K562 (cell line): ENCODE data around the gene TTC9C. TPM values are rescaled to one million over a fixed set of nuclear protein-coding genes. Genes with fewer than 3 reads are reported as not detected.
A peak's percentile ranks its signal among the peaks of the same experiment; 100 is the strongest.

Experiments
- BACH1 ChIP-seq: fragments of 200-800 bp; sonication (Bioruptor generic); IDR thresholded peaks from 2 replicates; pipeline ENCODE4 v1.6.1; 2016; ENCODE audit warnings: missing genetic modification characterization, missing compliant biosample characterization
- CCNT2 ChIP-seq: IDR thresholded peaks from 2 replicates; pipeline ENCODE4 v1.6.1; 2011; ENCODE audit warnings: borderline replicate concordance, low read depth, mild to moderate bottlenecking, moderate library complexity, mixed read lengths, low read length; ENCODE audit not compliant: insufficient read length; ENCODE audit errors: extremely low read depth
- EP300 ChIP-seq: IDR thresholded peaks from 2 replicates; pipeline ENCODE4 v1.6.1; 2012; ENCODE audit warnings: low read length, improper control_type of control experiment
- ETS2 ChIP-seq: IDR thresholded peaks from 2 replicates; pipeline ENCODE4 v1.6.1; 2016; ENCODE audit warnings: borderline replicate concordance, missing genetic modification characterization, mild to moderate bottlenecking, moderate library complexity, missing compliant biosample characterization; ENCODE audit not compliant: poor library complexity, severe bottlenecking
- HDAC1 ChIP-seq, 2 experiments: fragments of 450-650 bp; IDR thresholded peaks; 2 replicates each; pipeline ENCODE4 v1.6.1; 2016 to 2017; ENCODE audit warnings: inconsistent platforms in 1 of 2, mild to moderate bottlenecking in 1 of 2, moderate library complexity in 1 of 2
- KAT7 ChIP-seq: sonication (generic); formaldehyde crosslinking; IDR thresholded peaks from 2 replicates; pipeline ENCODE4 v1.8.0; 2022; ENCODE audit warnings: missing genetic modification reagents, mild to moderate bottlenecking, borderline replicate concordance
- RBM39 ChIP-seq: fragments of 200-400 bp; formaldehyde crosslinking; optimal IDR thresholded peaks from 2 replicates; pipeline ENCODE3; 2018; ENCODE audit warnings: low read depth, low read length
- SMARCA5 ChIP-seq: fragments of 450-650 bp; IDR thresholded peaks from 2 replicates; pipeline ENCODE4 v1.6.1; 2016
- TEAD4 ChIP-seq, 2 experiments: sonication (generic) in 1 of 2; formaldehyde crosslinking in 1 of 2; IDR thresholded peaks; 2 replicates each; pipeline versions ENCODE4 v1.6.1 to v1.8.0; 2012 to 2022; ENCODE audit warnings: borderline replicate concordance in 1 of 2, inconsistent platforms in 1 of 2, low read length in 1 of 2, mild to moderate bottlenecking in 1 of 2, missing genetic modification reagents in 1 of 2
- U2AF1 ChIP-seq: fragments of 200-400 bp; formaldehyde crosslinking; optimal IDR thresholded peaks from 2 replicates; pipeline ENCODE3; 2017; ENCODE audit warnings: mild to moderate bottlenecking, low read depth, low read length, moderate library complexity
- YY1 ChIP-seq, 3 experiments: IDR thresholded peaks; 2 replicates each; pipeline ENCODE4 v1.6.1; 2011; ENCODE audit warnings: low read length in 2 of 3, mild to moderate bottlenecking in 2 of 3, moderate library complexity in 2 of 3, borderline replicate concordance in 1 of 3, control low read depth in 1 of 3, low read depth in 1 of 3; ENCODE audit not compliant: insufficient read depth in 3 of 3, insufficient replicate concordance in 2 of 3, control insufficient read depth in 1 of 3, insufficient read length in 1 of 3; ENCODE audit errors: extremely low read depth in 1 of 3
- ZNF253 ChIP-seq: fragments of 250-450 bp; sonication (Bioruptor Pico); conservative IDR thresholded peaks from 2 replicates; pipeline ENCODE4 v1.6.1; 2021; ENCODE audit warnings: mild to moderate bottlenecking
- polyA plus RNA-seq, 8 experiments: library from polyadenylated mRNA; depleted of rRNA in 4 of 8; stranded (reverse) in 5 of 8; unstranded in 3 of 8; fragments of >200 nt; fragmentation: Nextera tagmentation in 2 of 8; fragmentation: Illumina TruSeq in 1 of 8; extraction: Ambion mirVana in 2 of 8; extraction: Trizol in 1 of 8; gene quantifications; 2 replicates each; pipeline versions ENCODE4 v1.2.1 to v1.2.3, GENCODE V29; 2011 to 2014; ENCODE audit warnings: inconsistent platforms in 1 of 8, missing spikeins in 1 of 8
- total RNA-seq, 7 experiments: library from RNA; depleted of rRNA in 6 of 7; stranded (reverse); fragments of >200 nt in 6 of 7; fragmentation: Illumina TruSeq in 2 of 7; extraction: Trizol in 2 of 7; gene quantifications; 2 replicates each; pipeline versions ENCODE4 v1.2.1 to v1.2.3, GENCODE V29; 2011 to 2021; ENCODE audit warnings: low replicate concordance in 1 of 7
- TF ChIP-seq, protein P1 (sequence below): sonication (generic); formaldehyde crosslinking; IDR thresholded peaks from 2 replicates; pipeline ENCODE4 v1.8.0; 2023; ENCODE audit warnings: mild to moderate bottlenecking, missing genetic modification reagents
- TF ChIP-seq, protein P2 (sequence below), 3 experiments: IDR thresholded peaks in 2 of 3; conservative IDR thresholded peaks in 1 of 3; 2 replicates each; pipeline ENCODE4 v1.5.1; 2011 to 2012; ENCODE audit warnings: low read length in 3 of 3, mild to moderate bottlenecking in 3 of 3, control low read depth in 2 of 3, improper control_type of control experiment in 1 of 3, inconsistent platforms in 1 of 3, low read depth in 1 of 3, mixed read lengths in 1 of 3, moderate library complexity in 1 of 3; ENCODE audit not compliant: insufficient read depth in 2 of 3
- TF ChIP-seq, protein P3 (sequence below): sonication (generic); formaldehyde crosslinking; IDR thresholded peaks from 2 replicates; pipeline ENCODE4 v1.8.1; 2023; ENCODE audit warnings: mild to moderate bottlenecking, missing genetic modification reagents
- TF ChIP-seq, protein P4 (sequence below): sonication (generic); formaldehyde crosslinking; IDR thresholded peaks from 2 replicates; pipeline ENCODE4 v1.8.1; 2023; ENCODE audit warnings: mild to moderate bottlenecking, missing genetic modification reagents

The TTC9C gene
- total and polyA plus RNA-seq, 9 of the 15 experiments (the other 6 are each of a cell fraction or from before 2014, with no cell fraction given): 32.8 to 59.0 (median 37.1) TPM

GRCh38 chr11:62786318-62787004 is 58.2 kb downstream of the TTC9C start (continued):
- peak in 2 of 3 experiments; percentile 65 to 78 for TF ChIP-seq YY1 (IDR thresholded peaks at IDR 0.05; ENCODE audit: borderline replicate concordance in 1 of 3, control insufficient read depth in 1 of 3, extremely low read depth in 1 of 3, insufficient read depth in 3 of 3, insufficient read length in 1 of 3, insufficient replicate concordance in 2 of 3, low read depth in 1 of 3, low read length in 2 of 3)
- TF ChIP-seq, protein P1, sequence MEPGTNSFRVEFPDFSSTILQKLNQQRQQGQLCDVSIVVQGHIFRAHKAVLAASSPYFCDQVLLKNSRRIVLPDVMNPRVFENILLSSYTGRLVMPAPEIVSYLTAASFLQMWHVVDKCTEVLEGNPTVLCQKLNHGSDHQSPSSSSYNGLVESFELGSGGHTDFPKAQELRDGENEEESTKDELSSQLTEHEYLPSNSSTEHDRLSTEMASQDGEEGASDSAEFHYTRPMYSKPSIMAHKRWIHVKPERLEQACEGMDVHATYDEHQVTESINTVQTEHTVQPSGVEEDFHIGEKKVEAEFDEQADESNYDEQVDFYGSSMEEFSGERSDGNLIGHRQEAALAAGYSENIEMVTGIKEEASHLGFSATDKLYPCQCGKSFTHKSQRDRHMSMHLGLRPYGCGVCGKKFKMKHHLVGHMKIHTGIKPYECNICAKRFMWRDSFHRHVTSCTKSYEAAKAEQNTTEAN (CRISPR knock-in tag): 0 out of 2 replicates have a peak, but pooled peaks have one; percentile 42
- peak; percentile 57 for TF ChIP-seq RBM39
- peak; percentile 57 for TF ChIP-seq CCNT2
- TF ChIP-seq, protein P2, sequence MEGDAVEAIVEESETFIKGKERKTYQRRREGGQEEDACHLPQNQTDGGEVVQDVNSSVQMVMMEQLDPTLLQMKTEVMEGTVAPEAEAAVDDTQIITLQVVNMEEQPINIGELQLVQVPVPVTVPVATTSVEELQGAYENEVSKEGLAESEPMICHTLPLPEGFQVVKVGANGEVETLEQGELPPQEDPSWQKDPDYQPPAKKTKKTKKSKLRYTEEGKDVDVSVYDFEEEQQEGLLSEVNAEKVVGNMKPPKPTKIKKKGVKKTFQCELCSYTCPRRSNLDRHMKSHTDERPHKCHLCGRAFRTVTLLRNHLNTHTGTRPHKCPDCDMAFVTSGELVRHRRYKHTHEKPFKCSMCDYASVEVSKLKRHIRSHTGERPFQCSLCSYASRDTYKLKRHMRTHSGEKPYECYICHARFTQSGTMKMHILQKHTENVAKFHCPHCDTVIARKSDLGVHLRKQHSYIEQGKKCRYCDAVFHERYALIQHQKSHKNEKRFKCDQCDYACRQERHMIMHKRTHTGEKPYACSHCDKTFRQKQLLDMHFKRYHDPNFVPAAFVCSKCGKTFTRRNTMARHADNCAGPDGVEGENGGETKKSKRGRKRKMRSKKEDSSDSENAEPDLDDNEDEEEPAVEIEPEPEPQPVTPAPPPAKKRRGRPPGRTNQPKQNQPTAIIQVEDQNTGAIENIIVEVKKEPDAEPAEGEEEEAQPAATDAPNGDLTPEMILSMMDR (IDR thresholded peaks at IDR 0.05 in 2 of 3, conservative IDR thresholded peaks at IDR 0.05 in 1 of 3; ENCODE audit: insufficient read depth in 2 of 3, low read depth in 1 of 3, low read length in 3 of 3): peak; percentile 98 to 100 (median 100)
- TF ChIP-seq, protein P3, sequence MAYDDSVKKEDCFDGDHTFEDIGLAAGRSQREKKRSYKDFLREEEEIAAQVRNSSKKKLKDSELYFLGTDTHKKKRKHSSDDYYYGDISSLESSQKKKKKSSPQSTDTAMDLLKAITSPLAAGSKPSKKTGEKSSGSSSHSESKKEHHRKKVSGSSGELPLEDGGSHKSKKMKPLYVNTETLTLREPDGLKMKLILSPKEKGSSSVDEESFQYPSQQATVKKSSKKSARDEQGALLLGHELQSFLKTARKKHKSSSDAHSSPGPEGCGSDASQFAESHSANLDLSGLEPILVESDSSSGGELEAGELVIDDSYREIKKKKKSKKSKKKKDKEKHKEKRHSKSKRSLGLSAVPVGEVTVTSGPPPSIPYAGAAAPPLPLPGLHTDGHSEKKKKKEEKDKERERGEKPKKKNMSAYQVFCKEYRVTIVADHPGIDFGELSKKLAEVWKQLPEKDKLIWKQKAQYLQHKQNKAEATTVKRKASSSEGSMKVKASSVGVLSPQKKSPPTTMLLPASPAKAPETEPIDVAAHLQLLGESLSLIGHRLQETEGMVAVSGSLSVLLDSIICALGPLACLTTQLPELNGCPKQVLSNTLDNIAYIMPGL (CRISPR knock-in tag): peak; percentile 93; the same call in 1 of the 2 replicates
- TF ChIP-seq BACH1: no peak
- no peak for TF ChIP-seq ZNF253 (CRISPR knock-in tag)
- TF ChIP-seq TEAD4 (IDR thresholded peaks at IDR 0.05; ENCODE audit: low read length): 0 out of 2 replicates have a peak, but pooled peaks have one; percentile 33
- no peak for TF ChIP-seq TEAD4 (CRISPR knock-in tag; IDR thresholded peaks at IDR 0.05; ENCODE audit: borderline replicate concordance)
- TF ChIP-seq EP300: peak; percentile 15; the same call in 1 of the 2 replicates
- 0 out of 2 replicates have a peak, but pooled peaks have one; percentile 82 for TF ChIP-seq KAT7
- peak; percentile 45 for TF ChIP-seq ETS2 (tag)
- peak in 1 of 2 experiments; percentile 52; a peak in 1 of 4 replicates for TF ChIP-seq HDAC1 (IDR thresholded peaks at IDR 0.05)
- TF ChIP-seq, protein P4, sequence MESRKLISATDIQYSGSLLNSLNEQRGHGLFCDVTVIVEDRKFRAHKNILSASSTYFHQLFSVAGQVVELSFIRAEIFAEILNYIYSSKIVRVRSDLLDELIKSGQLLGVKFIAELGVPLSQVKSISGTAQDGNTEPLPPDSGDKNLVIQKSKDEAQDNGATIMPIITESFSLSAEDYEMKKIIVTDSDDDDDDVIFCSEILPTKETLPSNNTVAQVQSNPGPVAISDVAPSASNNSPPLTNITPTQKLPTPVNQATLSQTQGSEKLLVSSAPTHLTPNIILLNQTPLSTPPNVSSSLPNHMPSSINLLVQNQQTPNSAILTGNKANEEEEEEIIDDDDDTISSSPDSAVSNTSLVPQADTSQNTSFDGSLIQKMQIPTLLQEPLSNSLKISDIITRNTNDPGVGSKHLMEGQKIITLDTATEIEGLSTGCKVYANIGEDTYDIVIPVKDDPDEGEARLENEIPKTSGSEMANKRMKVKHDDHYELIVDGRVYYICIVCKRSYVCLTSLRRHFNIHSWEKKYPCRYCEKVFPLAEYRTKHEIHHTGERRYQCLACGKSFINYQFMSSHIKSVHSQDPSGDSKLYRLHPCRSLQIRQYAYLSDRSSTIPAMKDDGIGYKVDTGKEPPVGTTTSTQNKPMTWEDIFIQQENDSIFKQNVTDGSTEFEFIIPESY: peak; percentile 47; the same call in 1 of the 2 replicates
- TF ChIP-seq U2AF1: peak; percentile 88
- 0 out of 2 replicates have a peak, but pooled peaks have one; percentile 13 for TF ChIP-seq SMARCA5
